HEK293 (cell line): ENCODE results near the gene ISCU.

Experiments
- ATF2 ChIP-seq: fragments of 450-650 bp; formaldehyde crosslinking; IDR thresholded peaks from 2 replicates; pipeline ENCODE4 v1.5.1; 2016; ENCODE audit warnings: missing biosample characterization, missing genetic modification characterization, low read depth
- GLIS2 ChIP-seq: fragments of 450-650 bp; formaldehyde crosslinking; IDR thresholded peaks from 2 replicates; pipeline ENCODE4 v1.5.1; 2016; ENCODE audit warnings: missing biosample characterization, missing genetic modification characterization
- MZF1 ChIP-seq: fragments of 450-650 bp; formaldehyde crosslinking; IDR thresholded peaks from 2 replicates; pipeline ENCODE4 v1.5.1; 2017; ENCODE audit warnings: missing biosample characterization, missing genetic modification characterization, borderline replicate concordance
- PRDM10 ChIP-seq: fragments of 450-650 bp; formaldehyde crosslinking; IDR thresholded peaks from 2 replicates; pipeline ENCODE4 v1.5.1; 2016; ENCODE audit warnings: missing biosample characterization, missing genetic modification characterization
- REPIN1 ChIP-seq: fragments of 450-650 bp; formaldehyde crosslinking; IDR thresholded peaks from 2 replicates; pipeline ENCODE4 v1.5.1; 2017; ENCODE audit warnings: missing biosample characterization, missing genetic modification characterization, low read depth
- SALL2 ChIP-seq: fragments of 450-650 bp; formaldehyde crosslinking; IDR thresholded peaks from 2 replicates; pipeline ENCODE4 v1.5.0; 2017; ENCODE audit warnings: missing biosample characterization, mild to moderate bottlenecking, missing genetic modification characterization, borderline replicate concordance
- TCF7L2 ChIP-seq: IDR thresholded peaks from 2 replicates; pipeline ENCODE4 v1.6.1; 2011; ENCODE audit warnings: low read depth, mild to moderate bottlenecking, inconsistent platforms, low read length, moderate library complexity, borderline replicate concordance
- ZBTB17 ChIP-seq: fragments of 450-650 bp; formaldehyde crosslinking; IDR thresholded peaks from 2 replicates; pipeline ENCODE4 v1.5.1; 2016; ENCODE audit warnings: missing biosample characterization, missing genetic modification characterization
- ZBTB48 ChIP-seq: fragments of 450-650 bp; formaldehyde crosslinking; IDR thresholded peaks from 2 replicates; pipeline ENCODE4 v1.5.1; 2016; ENCODE audit warnings: missing biosample characterization, missing genetic modification characterization
- ZFHX2 ChIP-seq: fragments of 450-650 bp; formaldehyde crosslinking; conservative IDR thresholded peaks from 2 replicates; pipeline ENCODE4 v1.5.1; 2016; ENCODE audit warnings: missing biosample characterization, missing genetic modification characterization
- ZFP41 ChIP-seq: fragments of 450-650 bp; formaldehyde crosslinking; IDR thresholded peaks from 2 replicates; pipeline ENCODE4 v1.5.1; 2016; ENCODE audit warnings: missing biosample characterization, missing genetic modification characterization, borderline replicate concordance
- ZIC2 ChIP-seq: fragments of 450-650 bp; formaldehyde crosslinking; IDR thresholded peaks from 2 replicates; pipeline ENCODE4 v1.5.1; 2016; ENCODE audit warnings: missing biosample characterization, missing genetic modification characterization
- ZNF19 ChIP-seq: fragments of 450-650 bp; formaldehyde crosslinking; IDR thresholded peaks from 2 replicates; pipeline ENCODE4; 2016; ENCODE audit warnings: missing biosample characterization, missing genetic modification characterization, low read depth
- ZNF239 ChIP-seq: fragments of 450-650 bp; formaldehyde crosslinking; IDR thresholded peaks from 2 replicates; pipeline ENCODE4 v1.5.1; 2016; ENCODE audit warnings: missing biosample characterization, missing genetic modification characterization
- ZNF266 ChIP-seq: fragments of 450-650 bp; formaldehyde crosslinking; IDR thresholded peaks from 2 replicates; pipeline ENCODE4 v1.5.1; 2016; ENCODE audit warnings: missing biosample characterization, missing genetic modification characterization, low read depth
- ZNF292 ChIP-seq: fragments of 450-650 bp; formaldehyde crosslinking; IDR thresholded peaks from 2 replicates; pipeline ENCODE4 v1.5.1; 2016; ENCODE audit warnings: low read depth, missing biosample characterization, missing genetic modification characterization, borderline replicate concordance
- ZNF302 ChIP-seq: fragments of 450-650 bp; formaldehyde crosslinking; IDR thresholded peaks from 2 replicates; pipeline ENCODE4 v1.5.1; 2016; ENCODE audit warnings: missing biosample characterization, missing genetic modification characterization, low read depth
- ZNF394 ChIP-seq: fragments of 450-650 bp; formaldehyde crosslinking; IDR thresholded peaks from 2 replicates; pipeline ENCODE4 v1.5.1; 2016; ENCODE audit warnings: missing biosample characterization, missing genetic modification characterization, mild to moderate bottlenecking, moderate library complexity, borderline replicate concordance
- ZNF398 ChIP-seq: fragments of 450-650 bp; formaldehyde crosslinking; IDR thresholded peaks from 2 replicates; pipeline ENCODE4 v1.5.1; 2017; ENCODE audit warnings: missing biosample characterization, missing genetic modification characterization
- ZNF404 ChIP-seq: fragments of 450-650 bp; formaldehyde crosslinking; IDR thresholded peaks from 2 replicates; pipeline ENCODE4 v1.5.1; 2017; ENCODE audit warnings: missing biosample characterization, missing genetic modification characterization
- ZNF529 ChIP-seq: fragments of 450-650 bp; formaldehyde crosslinking; IDR thresholded peaks from 2 replicates; pipeline ENCODE4 v1.5.1; 2017; ENCODE audit warnings: missing genetic modification characterization, missing biosample characterization; ENCODE audit not compliant: insufficient replicate concordance
- ZNF530 ChIP-seq: fragments of 450-650 bp; formaldehyde crosslinking; IDR thresholded peaks from 2 replicates; pipeline ENCODE4 v1.5.1; 2016; ENCODE audit warnings: low read depth, missing biosample characterization, missing genetic modification characterization
- ZNF558 ChIP-seq: fragments of 450-650 bp; formaldehyde crosslinking; IDR thresholded peaks from 2 replicates; pipeline ENCODE4 v1.5.1; 2016; ENCODE audit warnings: missing biosample characterization, missing genetic modification characterization
- ZNF561 ChIP-seq: fragments of 450-650 bp; IDR thresholded peaks from 2 replicates; pipeline ENCODE4 v1.5.1; 2018; ENCODE audit warnings: missing biosample characterization, missing genetic modification characterization, borderline replicate concordance
- ZNF624 ChIP-seq: fragments of 450-650 bp; formaldehyde crosslinking; IDR thresholded peaks from 2 replicates; pipeline ENCODE4 v1.5.1; 2017; ENCODE audit warnings: missing biosample characterization, missing genetic modification characterization
- ZNF639 ChIP-seq: fragments of 450-650 bp; formaldehyde crosslinking; IDR thresholded peaks from 2 replicates; pipeline ENCODE4 v1.5.1; 2016; ENCODE audit warnings: missing biosample characterization, missing genetic modification characterization
- ZNF654 ChIP-seq: fragments of 450-650 bp; formaldehyde crosslinking; IDR thresholded peaks from 2 replicates; pipeline ENCODE4 v1.5.1; 2016; ENCODE audit warnings: low read depth, missing biosample characterization, missing genetic modification characterization
- ZNF692 ChIP-seq: fragments of 450-650 bp; formaldehyde crosslinking; IDR thresholded peaks from 2 replicates; pipeline ENCODE4 v1.5.1; 2016; ENCODE audit warnings: missing biosample characterization, missing genetic modification characterization
- ZSCAN5A ChIP-seq: fragments of 450-650 bp; formaldehyde crosslinking; IDR thresholded peaks from 2 replicates; pipeline ENCODE4 v1.5.1; 2016; ENCODE audit warnings: missing biosample characterization, missing genetic modification characterization

Gene ISCU

GRCh38 chr12:108565976-108566375 is 3.6 kb downstream of the ISCU start (continued):
- no peak for TF ChIP-seq ZNF398 (tag by site-specific recombination)
- no peak for TF ChIP-seq ATF2 (tag by site-specific recombination)
- no peak for TF ChIP-seq ZNF530
- TF ChIP-seq ZNF394 (tag by site-specific recombination) = no peak
- TF ChIP-seq GLIS2 = no peak
- TF ChIP-seq ZBTB48 = peak; percentile 90
- TF ChIP-seq ZNF624 = no peak
- no peak for TF ChIP-seq ZFP41 (tag by site-specific recombination)
- no peak for TF ChIP-seq ZFHX2 (tag by site-specific recombination)
- no peak for TF ChIP-seq ZNF529 (tag by site-specific recombination)
- no peak for TF ChIP-seq ZNF239
- TF ChIP-seq ZBTB17 (tag by site-specific recombination) = 0 out of 2 replicates have a peak, but pooled peaks have one; percentile 33
- no peak for TF ChIP-seq ZNF558
- TF ChIP-seq ZNF639 (tag by site-specific recombination) = no peak
- TF ChIP-seq ZNF19 (tag by site-specific recombination) = no peak
- no peak for TF ChIP-seq ZNF266 (tag by site-specific recombination)
- TF ChIP-seq ZSCAN5A (tag by site-specific recombination) = no peak
- no peak for TF ChIP-seq SALL2 (tag by site-specific recombination)
- no peak for TF ChIP-seq ZNF404 (tag by site-specific recombination)
- no peak for TF ChIP-seq ZNF302 (tag by site-specific recombination)
- TF ChIP-seq ZNF292 (tag by site-specific recombination) = no peak
- TF ChIP-seq TCF7L2 = no peak
- TF ChIP-seq MZF1 (tag by site-specific recombination) = no peak
- TF ChIP-seq ZNF654 (tag by site-specific recombination) = no peak
- no peak for TF ChIP-seq ZNF561
- TF ChIP-seq ZNF692 (tag by site-specific recombination) = peak; percentile 51; the same call in 1 of the 2 replicates
- TF ChIP-seq REPIN1 (tag by site-specific recombination) = no peak
- TF ChIP-seq ZIC2 = peak; percentile 75
- no peak for TF ChIP-seq PRDM10 (tag by site-specific recombination)
